HG03139 (cell line): ENCODE measurements around the gene CASP8.

ENCODE experiments used
- ATAC-seq: cut with Tn5 transposase; IDR thresholded peaks from one replicate; pipeline ENCODE4 v1.9.1; 2021; ENCODE audit not compliant: unreplicated experiment

Gene CASP8

DNA sequence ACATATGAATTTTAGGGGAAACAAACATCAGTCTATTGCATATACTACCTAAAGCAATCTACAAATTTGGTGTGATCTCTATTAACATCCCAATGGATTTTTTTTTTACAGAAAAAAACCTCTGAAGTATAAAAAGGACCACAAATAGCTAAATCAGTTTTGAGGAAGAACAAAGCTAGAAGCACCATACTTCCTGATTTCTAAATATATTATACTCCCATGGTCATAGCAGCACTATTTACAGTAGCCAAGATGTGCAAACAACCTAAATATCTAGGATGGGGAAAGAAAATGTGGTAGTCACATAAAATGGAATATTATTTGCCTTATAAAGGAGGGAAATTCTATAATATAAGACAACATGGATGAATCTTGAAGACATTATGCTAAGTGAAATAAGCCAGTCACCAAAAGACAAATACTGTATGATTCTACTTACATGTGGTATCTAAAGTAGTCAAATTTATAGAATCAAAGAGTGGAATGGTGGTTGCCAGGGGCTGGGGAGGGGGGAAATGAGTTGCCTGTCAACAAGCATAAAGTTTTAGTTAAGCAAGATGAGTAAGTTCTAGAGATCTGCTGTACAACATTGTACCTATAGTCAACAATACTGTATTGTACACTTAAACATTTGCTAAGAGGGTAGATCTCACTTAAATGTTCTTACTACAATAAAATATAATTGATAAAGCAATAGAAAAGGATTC, 17.6 kb upstream of the CASP8 start:
- ATAC-seq: no peak

DNA sequence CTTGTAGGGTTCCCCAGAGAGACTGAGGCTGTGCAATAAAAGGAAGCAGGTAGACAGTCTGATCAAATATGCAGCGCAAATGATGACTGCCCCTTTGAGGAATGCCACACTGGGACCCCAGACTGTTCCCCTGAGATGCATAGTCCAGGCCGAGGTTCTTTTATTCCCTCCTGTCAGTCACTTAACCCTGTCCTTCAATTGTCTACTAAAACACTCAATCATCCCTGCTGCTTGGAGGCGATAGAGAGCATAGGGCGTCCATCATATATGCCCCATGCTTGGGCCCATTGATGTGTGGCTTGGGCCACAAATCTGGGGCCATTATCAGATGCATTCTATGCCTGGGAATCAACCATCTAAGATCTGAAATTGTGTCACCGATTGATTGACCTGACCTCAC, 15.5 kb upstream of the CASP8 start:
- ATAC-seq: no peak

DNA sequence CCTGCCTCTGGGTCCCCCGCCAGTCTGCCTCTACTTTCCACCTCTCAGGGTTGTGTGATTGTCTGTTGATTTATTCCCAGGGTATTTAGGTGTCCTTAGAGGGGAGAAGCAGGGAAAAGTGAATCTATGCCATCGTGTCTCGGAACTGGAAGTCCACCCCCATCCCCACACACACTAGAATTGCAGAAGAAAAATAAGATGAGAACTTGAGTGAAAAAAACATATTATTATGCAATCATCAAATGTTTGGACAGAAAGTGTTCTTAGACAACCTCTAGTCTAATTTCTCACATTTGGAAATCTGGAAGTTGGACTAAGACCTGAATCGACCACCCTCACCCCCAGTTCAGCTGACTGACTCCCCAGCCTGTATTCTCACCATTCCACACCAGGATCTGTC, 14.1 kb upstream of the CASP8 start:
- no peak for ATAC-seq

DNA sequence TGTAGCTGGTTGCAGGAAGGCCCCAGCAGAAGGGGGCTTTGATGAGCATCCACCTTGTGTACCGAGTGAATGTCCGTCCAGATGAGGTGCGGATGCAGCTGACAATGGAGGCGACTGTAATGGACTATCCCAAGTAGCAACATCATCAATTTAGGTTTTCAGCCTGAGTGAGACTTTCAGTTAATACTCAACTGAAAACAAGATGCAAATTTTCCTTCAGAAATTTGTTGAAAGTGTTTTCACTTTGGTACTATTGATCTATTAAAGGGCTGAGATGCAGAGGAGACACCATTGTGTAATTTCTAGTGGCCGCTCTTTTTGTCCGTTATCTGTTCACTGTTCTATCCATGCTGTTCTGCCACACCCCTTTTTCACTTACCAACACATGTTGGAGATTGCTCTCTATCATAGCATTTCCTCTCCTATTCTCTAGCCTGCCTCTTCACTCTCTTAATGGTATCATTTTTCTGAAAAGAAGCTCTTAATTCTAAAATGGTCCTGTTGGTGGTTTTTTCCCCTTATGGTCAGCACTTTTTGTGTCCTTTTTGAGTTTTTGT, 12.0 kb upstream of the CASP8 start:
- ATAC-seq: no peak

DNA sequence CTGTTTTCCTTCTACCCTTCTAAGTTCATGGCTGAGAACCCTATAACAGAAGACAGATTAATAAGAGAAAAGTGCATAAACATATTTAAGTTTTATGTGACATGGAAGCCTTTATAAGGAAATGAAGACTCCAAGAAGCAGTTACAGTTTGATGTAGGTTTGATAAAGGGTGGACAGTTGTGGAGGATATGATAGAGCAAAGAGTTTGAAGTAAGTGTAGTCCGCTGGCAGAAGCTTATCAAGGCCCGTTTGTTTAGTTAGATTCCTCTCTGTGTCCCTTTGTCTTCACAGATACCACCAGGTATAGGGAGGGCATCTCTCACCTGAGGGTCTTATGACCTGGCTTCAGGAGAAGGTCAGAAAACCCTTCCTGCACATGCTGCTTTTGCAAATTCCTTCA, 10.4 kb upstream of the CASP8 start:
- ATAC-seq: no peak

DNA sequence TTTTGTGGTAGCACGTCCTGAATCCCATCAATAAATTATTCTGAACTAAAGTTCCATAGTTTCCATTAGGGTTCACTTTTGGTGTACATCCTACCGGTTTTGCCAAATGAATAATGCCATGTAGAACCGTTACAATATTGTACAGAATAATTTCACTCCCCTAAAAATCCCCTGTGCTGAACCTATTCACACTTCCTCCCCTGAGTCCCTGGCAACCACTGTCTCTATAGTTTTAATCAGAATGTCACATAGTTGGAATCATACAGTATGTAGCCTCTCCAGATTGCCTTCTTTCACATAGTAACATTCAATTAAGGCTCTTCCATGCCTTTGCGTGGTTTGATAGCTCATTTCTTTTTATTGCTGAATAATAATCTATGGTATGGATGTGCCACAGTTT, 9.6 kb upstream of the CASP8 start:
- ATAC-seq: no peak

DNA sequence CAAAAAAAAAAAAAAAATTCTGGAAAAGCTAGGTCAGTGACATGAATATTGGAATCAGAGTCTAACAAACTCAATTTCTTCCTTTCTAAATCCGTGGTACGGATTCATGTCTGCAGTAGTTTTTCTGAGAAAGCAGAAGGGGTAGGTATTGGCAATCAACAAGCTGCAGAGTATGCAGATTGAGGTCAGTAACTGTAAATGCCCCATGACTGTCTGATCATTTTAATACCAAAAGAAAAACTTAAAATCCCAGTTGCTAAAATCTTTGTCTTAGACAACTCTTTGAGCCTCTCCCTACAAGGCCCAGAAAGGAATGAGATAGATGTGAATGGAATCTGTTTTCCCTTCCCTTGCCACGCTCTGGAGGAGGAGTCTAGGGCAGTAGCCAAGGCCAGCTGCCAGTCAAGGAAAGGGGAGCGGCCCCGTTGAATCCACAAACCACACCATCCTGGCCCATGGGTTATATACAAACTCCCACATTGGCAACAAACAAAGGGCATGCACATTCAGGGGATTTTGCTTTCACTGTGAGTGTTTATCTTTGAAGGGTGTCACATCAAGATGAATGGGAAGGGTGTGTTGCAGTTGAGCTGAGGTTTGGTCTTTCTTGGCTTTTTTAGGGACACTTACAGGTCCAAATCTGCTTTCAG, 6.1 kb upstream of the CASP8 start:
- no peak for ATAC-seq

DNA sequence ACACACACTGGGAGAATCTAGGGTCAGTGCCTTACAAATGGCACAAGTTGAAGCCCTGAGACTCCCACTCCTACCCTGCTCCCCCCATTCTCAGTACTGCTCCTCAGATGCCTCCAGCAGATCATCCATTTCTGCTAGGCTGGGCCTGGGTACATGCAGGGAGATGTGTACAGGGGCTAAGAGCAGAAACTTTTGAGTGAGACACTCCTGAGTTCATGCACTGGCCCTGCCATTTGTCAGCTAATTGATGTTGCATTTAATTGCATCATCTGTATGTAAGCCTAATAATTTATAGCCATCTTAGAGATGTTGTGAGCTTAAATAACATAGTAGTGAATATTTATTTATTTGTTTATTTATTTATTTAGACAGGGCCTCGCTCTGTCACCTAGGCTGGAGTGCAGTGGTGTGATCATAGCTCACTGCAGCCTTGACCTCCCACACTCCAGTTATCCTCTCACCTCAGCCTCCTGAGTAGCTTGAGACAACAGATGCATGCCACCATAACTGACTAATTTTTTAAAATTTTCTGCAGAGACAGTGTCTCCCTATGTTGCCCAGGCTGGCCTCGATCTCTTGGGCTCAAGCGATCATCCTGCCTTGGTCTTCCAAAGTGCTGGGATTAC, 4.8 kb upstream of the CASP8 start:
- no peak for ATAC-seq

DNA sequence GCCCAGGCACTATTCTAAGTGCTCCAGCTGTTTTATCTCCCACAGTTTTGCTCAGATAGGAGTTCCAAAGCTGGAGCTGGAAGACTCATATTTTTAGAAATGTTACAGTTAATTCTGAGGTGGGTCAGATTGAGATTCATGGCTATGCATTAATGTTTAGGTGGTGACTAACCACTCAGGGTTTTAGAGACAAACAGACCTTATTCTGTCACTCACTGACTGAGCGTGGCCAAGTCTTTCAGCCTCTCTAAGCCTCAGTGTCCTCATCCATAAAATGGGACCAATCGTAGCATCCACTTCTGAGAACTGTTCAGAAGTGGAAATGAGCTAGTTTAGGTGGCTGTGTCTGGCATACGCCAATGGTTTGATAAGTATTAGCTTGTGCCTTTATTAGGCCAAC, 4.3 kb upstream of the CASP8 start:
- ATAC-seq: no peak

DNA sequence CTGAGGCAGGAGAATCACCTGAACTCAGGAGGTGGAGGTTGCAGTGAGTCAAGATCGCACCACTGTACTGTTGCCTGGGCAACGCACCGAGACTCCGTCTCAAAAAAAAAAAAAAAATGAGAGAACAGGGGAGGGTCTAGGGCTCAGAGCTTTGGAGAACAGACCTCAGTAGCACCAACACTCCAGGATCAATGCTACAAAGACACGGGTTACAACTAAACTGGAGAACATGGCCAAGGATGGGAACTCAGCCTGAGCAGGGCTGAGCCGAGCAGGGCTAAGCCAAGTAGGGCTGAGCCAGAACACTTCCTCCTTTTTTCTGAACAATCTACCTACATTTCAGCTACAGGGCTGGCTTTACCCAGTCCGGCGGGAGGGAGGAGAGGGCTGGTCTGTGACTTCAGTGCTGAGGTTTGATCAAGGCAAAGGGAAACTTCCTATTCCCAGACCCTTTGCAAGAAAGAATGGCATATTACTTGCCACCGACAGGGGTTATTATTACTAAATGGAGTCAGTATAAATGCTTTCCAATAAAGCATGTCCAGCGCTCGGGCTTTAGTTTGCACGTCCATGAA, 2.9 kb upstream of the CASP8 start:
- ATAC-seq: peak; percentile 30

DNA sequence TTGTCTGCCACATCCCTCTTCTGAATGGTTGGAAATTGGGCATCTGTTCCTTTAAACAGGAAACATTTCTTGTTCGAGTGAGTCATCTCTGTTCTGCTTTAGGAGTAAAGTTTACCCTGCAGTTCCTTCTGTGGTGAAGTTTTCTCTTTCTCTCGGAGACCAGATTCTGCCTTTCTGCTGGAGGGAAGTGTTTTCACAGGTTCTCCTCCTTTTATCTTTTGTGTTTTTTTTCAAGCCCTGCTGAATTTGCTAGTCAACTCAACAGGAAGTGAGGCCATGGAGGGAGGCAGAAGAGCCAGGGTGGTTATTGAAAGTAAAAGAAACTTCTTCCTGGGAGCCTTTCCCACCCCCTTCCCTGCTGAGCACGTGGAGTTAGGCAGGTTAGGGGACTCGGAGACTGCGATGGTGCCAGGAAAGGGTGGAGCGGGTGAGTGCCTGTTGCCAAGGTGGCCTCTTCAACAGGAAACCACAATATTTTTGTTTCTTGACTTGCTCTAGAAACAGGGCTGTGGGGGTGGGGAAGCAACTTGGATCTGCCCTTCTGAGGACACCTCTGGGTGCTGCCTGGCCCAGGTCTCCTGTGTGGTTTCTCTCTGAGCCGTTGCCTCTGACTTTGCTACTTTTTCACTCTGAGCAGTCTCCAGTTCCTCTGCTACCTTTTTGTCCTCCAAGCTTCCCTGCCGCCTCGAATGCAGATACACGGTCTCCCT, 2.2 kb upstream of the CASP8 start:
- ATAC-seq: peak; percentile 64

DNA sequence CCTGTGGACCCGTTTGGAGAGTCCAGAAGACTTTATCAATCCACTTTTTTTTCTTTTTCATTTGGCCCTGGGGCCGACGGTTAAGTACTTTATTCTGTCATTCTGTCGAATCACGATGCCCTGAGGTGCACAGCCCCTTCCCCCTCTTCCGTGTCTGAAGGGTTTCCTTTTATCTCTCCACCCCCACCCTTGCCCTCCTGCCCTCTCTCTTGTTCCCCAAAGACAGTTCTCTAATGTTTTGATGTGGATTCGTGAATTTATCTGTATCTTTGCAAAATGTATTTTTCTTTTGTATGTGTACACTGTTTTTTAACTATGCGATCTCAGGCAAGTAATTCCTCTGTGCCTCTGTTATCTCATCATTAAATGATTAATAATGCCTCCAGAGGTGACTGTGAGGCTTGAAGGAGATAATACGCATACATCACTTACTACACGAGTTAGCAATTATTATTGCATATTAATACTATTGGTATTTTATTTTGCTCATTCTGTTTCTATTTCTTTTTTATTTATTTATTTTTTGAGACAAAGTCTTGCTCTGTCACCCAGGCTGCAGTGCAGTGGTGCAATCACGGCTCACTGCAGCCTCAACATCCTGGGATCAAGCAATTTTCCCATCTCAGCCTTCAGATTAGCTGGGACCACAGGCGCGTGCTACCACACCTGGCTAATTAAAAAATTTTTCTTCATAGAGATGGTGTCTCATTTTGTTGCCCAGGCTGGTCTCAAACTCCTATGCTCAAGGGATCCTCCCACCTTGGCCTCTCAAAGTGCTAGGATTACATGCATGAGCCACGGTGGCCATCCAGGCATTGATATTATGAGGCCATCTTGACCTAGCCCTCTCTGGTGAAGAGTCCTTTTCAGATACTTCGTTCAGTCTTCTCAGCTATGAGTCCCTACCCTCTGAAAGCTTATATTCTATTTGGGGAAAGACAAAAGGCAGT, 1.4 kb upstream of the CASP8 start:
- ATAC-seq: peak; percentile 8

DNA sequence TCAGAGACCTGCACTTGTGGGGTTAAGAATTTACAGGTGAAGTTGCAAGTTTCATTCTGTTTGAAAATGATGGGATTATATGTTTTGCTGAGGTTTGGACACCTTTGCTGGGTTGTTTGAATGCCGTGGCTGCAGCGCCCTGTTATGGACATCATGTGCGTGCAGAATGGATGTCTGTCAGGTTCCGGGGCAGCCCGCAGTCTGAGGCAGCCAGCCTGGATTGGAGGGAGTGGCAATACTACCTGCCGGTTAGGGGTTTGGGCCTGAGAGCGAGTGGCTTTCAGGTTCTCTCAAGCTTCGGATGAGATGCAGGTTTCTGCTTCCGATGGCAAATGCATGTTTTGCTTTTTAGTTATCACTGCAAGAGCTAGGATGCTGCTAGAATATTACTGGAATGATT, 1.1 kb downstream of the CASP8 start:
- ATAC-seq: no peak

DNA sequence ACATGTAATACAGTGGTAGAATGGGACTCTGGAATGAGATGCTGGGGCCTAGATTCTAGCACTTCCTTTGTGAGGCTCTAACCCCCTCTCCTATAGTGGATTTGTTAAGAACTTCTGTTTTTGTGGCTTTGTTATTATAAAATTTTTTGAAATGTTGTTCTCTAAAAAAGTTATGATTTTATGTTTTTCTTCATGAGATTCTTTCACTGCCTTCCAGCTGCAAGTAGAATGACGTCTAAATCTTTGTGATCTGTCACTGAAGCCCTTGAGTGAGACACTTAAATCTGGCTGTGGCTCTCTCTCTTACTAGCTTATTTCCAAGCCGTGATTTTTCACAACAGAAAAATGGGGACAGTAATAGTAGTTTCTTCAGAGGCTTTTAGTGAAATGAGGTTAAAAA, 1.6 kb downstream of the CASP8 start:
- ATAC-seq: no peak

DNA sequence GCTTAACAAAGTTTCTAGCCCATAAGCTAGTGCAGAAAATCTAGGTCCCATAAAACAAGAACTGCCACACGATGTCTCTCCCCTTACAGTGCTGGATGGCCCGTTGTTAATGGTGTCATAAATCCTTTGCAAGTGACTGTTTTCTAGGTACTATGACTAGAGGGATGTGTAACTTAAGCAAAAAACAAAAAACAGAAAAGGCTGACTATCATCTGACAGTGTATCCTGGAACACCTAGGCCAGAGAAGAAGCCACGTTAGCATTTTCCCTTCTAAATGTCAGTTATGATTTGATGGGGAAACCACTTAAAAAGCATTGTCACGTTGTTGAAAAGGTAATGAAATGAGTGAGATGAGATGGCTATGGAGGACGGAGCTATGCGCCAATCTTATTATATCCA, 2.4 kb downstream of the CASP8 start:
- no peak for ATAC-seq

DNA sequence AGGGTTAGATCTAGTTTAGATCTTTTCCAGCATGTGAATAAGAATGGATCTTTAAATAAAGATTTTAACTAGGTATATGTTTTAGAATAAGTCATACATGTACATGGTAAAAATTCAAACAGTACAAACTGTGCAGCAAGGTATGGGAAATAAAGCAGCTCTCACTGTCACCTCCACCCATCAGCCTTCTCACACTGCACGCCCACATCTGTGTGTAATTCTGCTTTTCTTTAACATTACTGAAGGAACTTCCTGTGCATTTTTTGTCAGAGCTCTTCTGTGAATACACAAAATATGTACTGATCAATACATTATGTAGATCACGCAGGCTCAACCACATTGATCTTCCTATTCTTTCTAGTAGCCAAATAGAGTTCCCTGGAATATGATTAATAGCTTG, 3.4 kb downstream of the CASP8 start:
- no peak for ATAC-seq

DNA sequence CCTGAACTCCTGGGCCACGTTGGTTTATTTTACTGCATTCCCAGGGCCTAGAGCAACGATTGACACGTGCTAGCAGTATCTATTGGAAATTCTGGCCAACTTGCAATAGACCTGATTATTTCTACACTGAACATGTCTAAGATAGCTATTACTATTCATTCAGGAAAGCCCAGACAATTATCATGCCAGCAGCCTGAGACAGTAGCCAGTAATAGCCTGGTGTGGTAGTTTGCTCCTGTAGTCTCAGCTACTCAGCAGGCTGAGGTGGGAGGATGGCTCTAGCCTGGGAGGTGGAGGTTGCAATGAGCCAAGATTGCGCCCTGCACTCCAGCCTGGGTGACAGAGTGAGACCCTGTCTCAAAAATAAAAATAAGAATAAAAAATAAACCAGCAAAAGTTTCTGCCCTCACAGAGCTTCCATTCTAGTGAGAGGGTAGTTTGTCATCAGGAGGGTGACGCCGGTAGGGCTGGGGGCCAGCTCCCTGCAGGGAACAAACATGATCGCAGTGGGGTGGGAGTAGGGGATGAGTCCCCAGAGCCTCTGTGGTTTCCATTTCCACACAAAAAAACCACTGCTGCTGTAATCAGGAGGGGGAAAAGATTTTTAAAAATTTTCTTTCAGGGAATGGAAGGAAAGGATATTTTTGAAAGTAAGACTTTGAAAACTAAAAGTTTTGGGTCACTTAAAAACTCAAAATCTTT, 4.3 kb downstream of the CASP8 start:
- ATAC-seq: no peak

DNA sequence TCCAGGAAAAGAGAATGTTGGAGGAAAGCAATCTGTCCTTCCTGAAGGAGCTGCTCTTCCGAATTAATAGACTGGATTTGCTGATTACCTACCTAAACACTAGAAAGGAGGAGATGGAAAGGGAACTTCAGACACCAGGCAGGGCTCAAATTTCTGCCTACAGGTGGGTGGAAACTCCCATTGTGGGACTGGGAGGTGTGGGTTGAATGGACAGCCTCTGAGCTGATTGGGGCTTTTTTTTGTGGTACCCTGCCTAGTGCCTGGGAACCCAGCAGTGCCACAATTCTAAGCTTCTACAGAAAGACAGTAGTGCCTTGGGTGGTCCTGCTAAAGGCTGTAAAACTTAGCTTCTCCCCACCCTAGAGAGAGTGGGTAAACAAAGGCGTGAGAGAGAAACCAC, 6.3 kb downstream of the CASP8 start:
- ATAC-seq: no peak

DNA sequence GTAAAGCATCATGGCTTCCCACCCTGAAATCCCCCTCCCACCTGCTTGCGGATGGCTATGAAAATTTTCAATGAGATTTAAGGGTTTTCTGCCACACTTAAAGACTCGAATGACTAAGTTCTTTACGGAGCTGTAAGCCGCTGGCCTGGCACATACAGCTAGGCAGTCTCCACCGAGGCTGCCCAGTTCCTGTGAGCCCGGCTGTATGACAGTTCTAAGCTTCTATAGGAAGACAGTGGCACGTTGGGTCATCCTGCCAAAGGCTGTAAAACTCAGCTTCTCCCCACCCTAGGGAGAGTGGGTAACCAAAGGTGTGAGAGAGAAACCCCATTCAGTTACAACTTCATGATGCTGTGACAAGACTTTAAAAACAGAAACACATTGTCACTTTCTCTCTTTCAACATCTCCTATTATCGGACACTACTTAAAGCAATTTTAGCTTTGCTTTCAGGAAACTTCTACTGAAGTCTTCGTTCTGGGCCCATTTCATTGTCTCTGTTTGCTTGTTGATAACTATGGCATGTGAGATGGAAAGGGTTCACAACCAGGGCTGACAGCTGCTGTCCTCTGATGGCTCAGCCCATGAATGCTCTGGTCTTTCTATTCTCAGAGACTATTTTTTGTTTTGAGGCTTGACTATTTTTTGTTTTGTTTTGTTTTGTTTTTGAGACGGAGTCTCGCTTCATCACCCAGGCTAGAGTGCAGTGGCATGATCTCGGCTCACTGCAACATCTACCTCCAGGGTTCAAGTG, 7.1 kb downstream of the CASP8 start:
- no peak for ATAC-seq
